Neural progenitor cell (in vitro differentiated cells): ENCODE measurements around the gene CLIP4. TPM values are rescaled to one million over a fixed set of nuclear protein-coding genes. Genes with fewer than 3 reads are reported as not detected.
A peak's percentile ranks its signal among the peaks of the same experiment; 100 is the strongest.

Experiments used
- DNase-seq: peaks from one replicate; pipeline ENCODE4 v3.0.0-alpha.2; 2016; ENCODE audit warnings: low spot score
- H2AFZ ChIP-seq: fragments of 200-600 bp; sonication (generic); replicated peaks from 2 replicates; pipeline ENCODE4 v1.6.1; 2016; ENCODE audit warnings: antibody characterized with exemption
- H3F3A ChIP-seq: fragments of 200-600 bp; sonication (generic); 2 replicates; pipeline ENCODE4 v1.6.1; 2016; ENCODE audit warnings: antibody characterized with exemption, low read depth
- H3K27ac ChIP-seq: fragments of 200-600 bp; sonication (generic); 2 replicates; pipeline ENCODE4 v1.5.1; 2016; ENCODE audit warnings: mild to moderate bottlenecking
- H3K27me3 ChIP-seq: fragments of 200-600 bp; sonication (generic); 2 replicates; pipeline ENCODE4 v1.6.1; 2016; ENCODE audit warnings: mild to moderate bottlenecking, moderate library complexity
- H3K36me3 ChIP-seq: fragments of 200-600 bp; sonication (generic); 2 replicates; pipeline ENCODE4 v1.5.1; 2016
- H3K4me1 ChIP-seq: fragments of 200-600 bp; sonication (generic); 2 replicates; pipeline ENCODE4 v1.6.1; 2016; ENCODE audit warnings: mixed run types
- H3K4me2 ChIP-seq: fragments of 200-600 bp; sonication (generic); 2 replicates; pipeline ENCODE4 v1.6.1; 2016
- H3K4me3 ChIP-seq: fragments of 200-600 bp; sonication (generic); 2 replicates; pipeline ENCODE4 v1.5.1; 2016
- H3K79me2 ChIP-seq: fragments of 200-600 bp; sonication (generic); 2 replicates; pipeline ENCODE4 v1.6.1; 2016; ENCODE audit warnings: low read depth
- H3K9ac ChIP-seq: fragments of 200-600 bp; sonication (generic); 2 replicates; pipeline ENCODE4 v1.6.1; 2016
- H3K9me3 ChIP-seq: fragments of 200-600 bp; sonication (generic); 2 replicates; pipeline ENCODE4 v1.5.1; 2016; ENCODE audit warnings: low read depth
- H4K20me1 ChIP-seq: fragments of 200-600 bp; sonication (generic); 2 replicates; pipeline ENCODE4 v1.6.1; 2016; ENCODE audit warnings: low read depth
- H3K27ac Mint-ChIP-seq: 3 replicates; pipeline ENCODE4 v1.8.0; 2021; ENCODE audit warnings: mixed read lengths
- H3K27me3 Mint-ChIP-seq: 2 replicates; pipeline ENCODE4 v1.8.0; 2022; ENCODE audit warnings: low read depth, mild to moderate bottlenecking, inconsistent platforms, moderate library complexity, mixed read lengths; ENCODE audit not compliant: insufficient read depth
- H3K36me3 Mint-ChIP-seq: 3 replicates; pipeline ENCODE4 v1.8.0; 2021; ENCODE audit warnings: mixed read lengths
- H3K4me1 Mint-ChIP-seq: 3 replicates; pipeline ENCODE4 v1.8.0; 2021; ENCODE audit warnings: mixed read lengths
- H3K4me3 Mint-ChIP-seq: 3 replicates; pipeline ENCODE4 v1.8.0; 2021; ENCODE audit warnings: mild to moderate bottlenecking, moderate library complexity, mixed read lengths
- H3K9me3 Mint-ChIP-seq: 3 replicates; pipeline ENCODE4 v1.8.0; 2020; ENCODE audit warnings: mixed read lengths
- CTCF ChIP-seq: fragments of 200-600 bp; sonication (generic); IDR thresholded peaks from 2 replicates; pipeline ENCODE4 v1.5.1; 2017; ENCODE audit warnings: antibody characterized with exemption, mild to moderate bottlenecking
- EZH2 ChIP-seq: fragments of 200-600 bp; sonication (generic); IDR thresholded peaks from 2 replicates; pipeline ENCODE4 v1.6.1; 2017; ENCODE audit warnings: antibody characterized with exemption, mild to moderate bottlenecking, moderate library complexity
- EZH2phosphoT487 ChIP-seq: fragments of 200-600 bp; sonication (generic); IDR thresholded peaks from 2 replicates; pipeline ENCODE4 v1.6.1; 2017; ENCODE audit warnings: antibody characterized with exemption
- total RNA-seq: library from RNA; depleted of rRNA; stranded (reverse); fragments of >200 nt; gene quantifications from 2 replicates; pipeline ENCODE4 v1.2.3, GENCODE V29; 2015; ENCODE audit warnings: low replicate concordance

CLIP4 gene
- total RNA-seq, 1 donor from 2014 or later = 2.1 TPM

DNA sequence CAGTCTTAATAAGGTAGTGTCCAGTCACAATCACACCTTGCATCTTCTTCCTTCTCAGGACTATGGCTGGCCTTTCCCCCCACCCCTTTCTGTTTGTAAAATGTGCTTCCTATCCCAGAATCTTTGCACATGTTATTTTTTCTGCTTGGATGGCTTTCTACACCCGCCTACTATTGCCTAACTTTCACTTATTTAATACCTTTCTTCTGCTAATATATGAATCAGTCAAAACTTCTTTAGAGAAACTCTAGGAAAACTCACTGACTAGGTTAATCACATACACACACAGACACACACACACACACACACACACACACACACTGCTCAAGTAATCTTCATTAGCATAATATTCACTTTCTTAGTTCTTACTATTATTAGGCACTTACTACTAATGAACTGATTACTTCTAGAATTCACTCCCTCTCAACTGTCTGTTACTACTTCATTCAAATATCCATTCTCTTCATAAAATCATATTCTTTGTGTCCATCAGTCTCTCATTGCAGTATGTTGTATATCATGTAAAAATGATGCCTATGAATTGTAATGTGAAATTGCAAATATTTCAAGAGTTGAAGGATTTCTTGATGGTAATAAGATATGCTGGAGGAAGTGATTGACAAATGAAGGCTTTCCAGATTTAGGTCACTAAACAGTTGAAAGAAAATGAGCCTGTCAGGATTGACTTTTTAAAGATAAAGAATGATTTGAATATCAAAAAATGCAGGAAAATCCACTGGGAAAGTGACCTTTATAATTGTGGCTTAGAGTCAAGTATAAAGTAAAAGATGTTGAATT lies 51.2 kb downstream of the CLIP4 start:
- H3K9me3 Mint-ChIP-seq = no peaks in the 10 kb centered on the region
- no peaks in the 10 kb centered on the region for H3K36me3 Mint-ChIP-seq
- Histone ChIP-seq H3F3A (no peaks in the 10 kb centered on the region), H3K4me1 (peaks cover 11% of the 10 kb centered on the region), H3K79me2 (no peaks in the 10 kb centered on the region), H3K27ac (no peak overlapping the region), H3K36me3 (no peaks in the 10 kb centered on the region), H3K9ac (no peak overlapping the region), H3K4me2 (no peak overlapping the region), H4K20me1 (no peaks in the 10 kb centered on the region), H3K9me3 (no peaks in the 10 kb centered on the region), H3K27me3 (no peaks in the 10 kb centered on the region), H3K4me3 (no peak overlapping the region), H2AFZ (no peak overlapping the region)
- H3K27ac Mint-ChIP-seq = no peak overlapping the region
- DNase-seq = no peak
- no peak overlapping the region for H3K4me3 Mint-ChIP-seq
- no peaks in the 10 kb centered on the region for H3K27me3 Mint-ChIP-seq
- TF ChIP-seq CTCF (no peak), EZH2 (no peak), EZH2phosphoT487 (no peak)
- H3K4me1 Mint-ChIP-seq = no peaks in the 10 kb centered on the region

DNA sequence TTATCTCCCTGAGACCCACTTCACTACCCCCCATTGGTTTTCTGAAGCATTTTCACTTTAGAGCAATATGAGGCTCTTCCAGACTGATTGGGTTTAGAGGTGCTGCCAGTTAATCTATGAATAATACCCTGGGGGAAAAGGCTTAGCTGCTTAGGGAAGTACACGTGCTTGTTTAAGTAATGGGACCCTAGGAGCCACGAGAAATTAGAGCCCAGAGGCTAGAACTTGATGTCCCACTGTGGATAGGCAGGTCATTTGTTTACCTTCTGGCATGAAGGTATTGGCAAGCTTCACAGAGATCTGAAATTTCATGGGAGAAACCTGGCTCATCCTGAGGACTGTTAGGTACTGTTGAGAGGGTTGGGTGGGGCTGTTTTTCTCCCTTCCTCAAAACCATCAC lies 59.7 kb downstream of the CLIP4 start:
- Mint-ChIP-seq H3K36me3 (peaks cover 8% of the 10 kb centered on the region), H3K4me3 (no peak overlapping the region), H3K27ac (no peak overlapping the region), H3K4me1 (peaks cover 5% of the 10 kb centered on the region), H3K9me3 (peaks cover 1% of the 10 kb centered on the region), H3K27me3 (no peaks in the 10 kb centered on the region)
- no peak for TF ChIP-seq EZH2
- no peak for TF ChIP-seq CTCF
- no peak for TF ChIP-seq EZH2phosphoT487
- peaks cover 12% of the 10 kb centered on the region for H3K9me3 ChIP-seq
- H3K4me3 ChIP-seq = no peak overlapping the region
- no peak overlapping the region for H3K4me2 ChIP-seq
- peaks cover 15% of the 10 kb centered on the region for H3K4me1 ChIP-seq
- no peaks in the 10 kb centered on the region for H3K27me3 ChIP-seq
- H3F3A ChIP-seq = peaks cover 19% of the 10 kb centered on the region
- H2AFZ ChIP-seq = no peak overlapping the region
- no peak overlapping the region for H3K9ac ChIP-seq
- no peaks in the 10 kb centered on the region for H3K79me2 ChIP-seq
- H4K20me1 ChIP-seq = no peaks in the 10 kb centered on the region
- no peaks in the 10 kb centered on the region for H3K36me3 ChIP-seq
- DNase-seq = peak; percentile 10
- no peak overlapping the region for H3K27ac ChIP-seq

- Mint-ChIP-seq H3K4me3 (no peak overlapping the region), H3K36me3 (peaks cover 8% of the 10 kb centered on the region), H3K9me3 (peaks cover 1% of the 10 kb centered on the region), H3K27me3 (no peaks in the 10 kb centered on the region), H3K4me1 (peaks cover 5% of the 10 kb centered on the region), H3K27ac (no peak overlapping the region)
- Histone ChIP-seq H3K4me2 (no peak overlapping the region), H3K4me1 (peaks cover 15% of the 10 kb centered on the region), H3K36me3 (no peaks in the 10 kb centered on the region), H3F3A (peaks cover 19% of the 10 kb centered on the region), H3K9me3 (peaks cover 12% of the 10 kb centered on the region), H3K27ac (no peak overlapping the region), H3K4me3 (no peak overlapping the region), H4K20me1 (no peaks in the 10 kb centered on the region), H3K27me3 (no peaks in the 10 kb centered on the region), H3K79me2 (no peaks in the 10 kb centered on the region), H3K9ac (no peak overlapping the region), H2AFZ (no peak overlapping the region)
- DNase-seq = no peak
- TF ChIP-seq EZH2phosphoT487 (no peak), EZH2 (no peak), CTCF (no peak)
These were observed 60.1 kb downstream of the CLIP4 start for GRCh38 chr2:29175338-29175737.
